ENCODE data around the gene NIP7.
"Not testable (repeated sequence)": the region's sequence is repeated elsewhere in the genome, so short reads cannot be mapped to it uniquely, and the experiment has no call there.

NIP7 gene

DNA sequence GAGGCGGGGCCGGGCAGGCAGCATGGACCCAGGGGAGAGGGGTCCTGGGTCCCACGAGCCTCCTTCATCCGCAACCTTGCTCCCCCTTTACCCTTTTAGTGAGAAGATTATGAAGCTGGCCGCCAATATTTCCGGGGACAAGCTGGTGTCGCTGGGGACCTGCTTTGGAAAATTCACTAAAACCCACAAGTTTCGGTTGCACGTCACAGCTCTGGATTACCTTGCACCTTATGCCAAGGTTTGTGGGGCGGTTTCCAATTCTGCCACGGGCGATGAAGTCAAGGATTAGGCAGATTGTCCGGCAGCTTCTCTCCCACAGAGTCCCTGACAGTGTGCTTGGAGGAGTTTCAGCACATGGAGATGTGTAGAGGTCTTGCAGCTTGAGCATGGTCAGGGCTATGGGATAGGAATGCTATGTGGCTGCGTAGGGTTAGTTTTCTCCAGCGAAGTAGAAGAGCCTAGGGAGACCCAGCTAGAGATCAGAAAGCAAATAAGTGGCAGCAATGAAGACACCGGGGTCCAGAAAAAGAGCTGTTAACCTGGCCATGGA lies 598 bp downstream of the NIP7 start:
- in situ Hi-C loops (cut with MboI; ENCODE audit: low sequenced_read_pairs), result no loop called here

DNA sequence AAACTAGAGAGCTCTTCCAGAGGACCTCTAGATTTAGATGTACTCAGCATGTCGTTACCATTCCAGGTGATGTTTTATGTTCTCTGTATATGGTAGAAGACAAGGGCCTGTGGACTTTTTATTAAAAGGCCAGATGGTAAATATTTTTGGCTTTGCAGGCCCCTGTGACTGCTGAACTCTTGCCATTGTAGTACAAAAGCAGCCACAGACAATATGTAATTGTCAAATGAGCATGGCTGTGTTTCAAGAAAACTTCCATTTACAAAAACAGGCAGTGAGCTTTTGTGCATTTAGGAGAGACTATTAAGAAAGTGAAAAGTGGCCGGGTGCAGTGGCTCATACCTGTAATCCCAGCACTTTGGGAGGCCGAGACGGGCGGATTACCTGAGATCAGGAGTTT lies 4.6 kb downstream of the NIP7 start:
- in situ Hi-C loops (cut with MboI; ENCODE audit: low sequenced_read_pairs), result no loop called here

- in situ Hi-C loops (cut with MboI; ENCODE audit: low sequenced_read_pairs), result no loop called here
Observed at GRCh38 chr16:69345923-69346322, 6.4 kb downstream of the NIP7 start.

GRCh38 chr16:69346683-69347082 lies 7.1 kb downstream of the NIP7 start:
- in situ Hi-C loops (cut with MboI; ENCODE audit: low sequenced_read_pairs), result no loop called here

- in situ Hi-C loops (cut with MboI; ENCODE audit: low sequenced_read_pairs), result no loop called here
Observed at GRCh38 chr16:69348222-69348621, 8.7 kb downstream of the NIP7 start.

DNA sequence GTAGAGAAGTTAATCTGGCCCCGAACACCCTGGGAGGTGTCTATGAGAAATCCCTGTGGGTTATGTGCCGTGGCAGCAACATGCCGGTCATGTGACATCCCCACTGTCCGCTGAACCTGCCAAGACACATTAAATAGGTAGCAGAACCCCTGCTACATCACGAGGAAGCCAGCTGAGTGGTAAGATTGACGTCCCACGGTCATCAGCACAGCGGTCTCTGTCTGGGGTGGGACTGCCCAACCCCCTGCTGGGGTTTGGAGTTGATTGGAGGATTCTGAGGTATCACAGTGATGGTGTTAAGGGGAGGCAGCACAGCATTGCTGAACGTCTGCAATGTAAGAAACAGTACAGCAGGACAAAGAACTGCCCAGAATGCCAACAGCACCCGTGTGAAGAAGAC lies 10.0 kb downstream of the NIP7 start:
- in situ Hi-C loops (cut with MboI; ENCODE audit: low sequenced_read_pairs), result no loop called here

GRCh38 chr16:69350536-69351133 lies 11.1 kb downstream of the NIP7 start:
- in situ Hi-C loops (cut with MboI; ENCODE audit: low sequenced_read_pairs), result no loop called here

DNA sequence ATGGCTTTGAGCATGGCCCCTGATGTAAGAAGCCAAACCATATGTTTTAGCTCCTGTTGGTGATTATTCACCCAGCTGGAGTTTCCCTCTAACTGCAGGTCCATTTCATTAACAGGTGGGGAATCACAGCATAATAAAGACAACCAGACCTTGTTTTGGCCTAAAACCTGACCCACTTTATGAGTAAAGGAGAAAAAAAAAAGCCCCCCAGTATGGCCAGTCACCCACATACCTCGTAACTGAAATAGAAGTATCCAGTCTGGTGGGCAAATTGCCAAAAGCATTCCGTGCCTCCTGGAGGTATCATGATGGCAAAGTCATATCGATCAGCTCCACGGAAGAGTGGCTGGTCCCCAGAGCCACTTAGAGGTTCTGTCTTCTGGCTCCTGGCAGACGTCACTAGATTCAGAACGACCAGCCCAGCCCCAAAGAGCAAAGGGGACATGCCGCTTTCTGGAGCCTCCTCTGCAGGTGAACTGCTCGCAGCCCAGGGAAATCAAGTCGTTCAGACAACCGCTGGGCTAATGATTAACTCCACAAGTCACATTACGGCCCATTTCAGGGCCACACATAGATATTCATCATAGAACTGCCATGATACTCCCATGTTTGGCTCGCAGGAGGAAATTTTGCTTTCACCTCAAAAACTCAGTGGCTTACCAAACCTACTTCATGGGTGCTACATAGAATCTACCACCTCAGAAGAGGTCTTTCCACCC lies 11.9 kb downstream of the NIP7 start, which contains the start of gene TMED6:
Gene TMED6 (minus strand): TSS at position 478 of the 719 bp plus-strand sequence. CDS start 33 bp downstream, at position 445.
- in situ Hi-C loops (cut with MboI; ENCODE audit: low sequenced_read_pairs), result no loop called here

GRCh38 chr16:69360070-69360469 lies 20.5 kb downstream of the NIP7 start:
- in situ Hi-C loops (cut with MboI; ENCODE audit: low sequenced_read_pairs), result not testable (repeated sequence)

GRCh38 chr16:69363281-69363717 lies 23.7 kb downstream of the NIP7 start:
- in situ Hi-C loops (cut with MboI; ENCODE audit: low sequenced_read_pairs), result no loop called here

- in situ Hi-C loops (cut with MboI; ENCODE audit: low sequenced_read_pairs), result no loop called here
Observed at GRCh38 chr16:69364088-69364487, 24.5 kb downstream of the NIP7 start.

GRCh38 chr16:69365901-69366300 lies 26.3 kb downstream of the NIP7 start:
- in situ Hi-C loops (cut with MboI; ENCODE audit: low sequenced_read_pairs), result no loop called here

DNA sequence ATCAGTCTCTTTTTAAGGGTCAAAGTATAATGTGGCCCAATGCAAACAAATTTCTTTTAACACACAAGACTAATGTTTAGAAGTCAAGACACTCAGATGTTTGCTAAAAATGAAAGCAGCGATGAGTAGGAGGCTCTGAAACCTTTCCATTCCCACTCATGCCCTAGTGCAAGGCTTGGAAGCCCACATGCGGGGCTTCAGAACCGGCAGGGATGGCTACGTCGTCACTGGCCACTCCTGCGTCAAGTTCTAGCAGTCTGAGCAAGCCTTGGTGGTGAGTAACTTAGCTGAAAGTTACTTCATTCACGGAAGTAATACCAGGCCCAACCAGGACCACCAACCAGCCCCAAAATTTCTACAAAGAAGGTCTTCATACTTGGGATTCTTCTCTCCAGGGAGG lies 26.9 kb downstream of the NIP7 start:
- in situ Hi-C loops (cut with MboI; ENCODE audit: low sequenced_read_pairs), result no loop called here

DNA sequence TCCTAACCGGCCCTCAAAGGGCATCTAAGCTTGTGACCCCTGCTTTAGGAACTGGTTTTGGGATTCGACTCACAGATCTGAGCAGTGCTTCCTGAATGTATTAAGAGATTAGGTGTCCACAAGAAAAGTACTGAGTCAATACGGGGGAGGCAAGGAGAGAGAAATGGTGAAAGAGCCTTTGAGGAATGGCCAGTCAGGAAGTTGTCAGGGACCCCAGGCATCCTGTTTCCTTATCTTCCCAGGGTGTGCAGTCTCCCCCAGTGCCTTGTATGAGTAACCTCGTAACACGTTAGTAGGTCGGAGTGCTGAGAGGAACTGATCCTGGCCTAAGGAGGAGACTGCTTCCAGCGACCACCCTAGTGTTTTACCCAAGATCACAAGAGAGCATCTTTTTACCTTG lies 28.4 kb downstream of the NIP7 start:
- in situ Hi-C loops (cut with MboI; ENCODE audit: low sequenced_read_pairs), result no loop called here

- in situ Hi-C loops (cut with MboI; ENCODE audit: low sequenced_read_pairs), result no loop called here
Observed at GRCh38 chr16:69368866-69369265, 29.3 kb downstream of the NIP7 start.

DNA sequence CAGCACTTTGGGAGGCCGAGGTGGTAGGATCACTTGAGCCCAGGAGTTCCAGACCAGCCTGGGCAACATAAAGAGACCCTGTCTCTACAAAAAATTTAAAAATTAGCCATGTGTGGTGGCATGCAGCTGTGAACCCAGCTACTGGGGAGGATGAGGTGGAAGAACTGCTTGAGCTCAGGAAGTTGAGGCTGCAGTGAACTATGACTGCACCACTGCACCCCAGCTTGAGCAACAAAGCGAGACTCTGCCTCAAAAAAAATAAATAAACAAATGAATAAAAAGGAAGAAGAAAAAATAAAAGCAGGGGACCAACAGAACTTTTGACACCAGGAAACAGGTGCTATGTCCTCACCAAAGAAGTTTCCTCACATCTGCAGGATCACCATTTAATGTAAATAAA lies 32.0 kb downstream of the NIP7 start:
- in situ Hi-C loops (cut with MboI; ENCODE audit: low sequenced_read_pairs), result no loop called here

DNA sequence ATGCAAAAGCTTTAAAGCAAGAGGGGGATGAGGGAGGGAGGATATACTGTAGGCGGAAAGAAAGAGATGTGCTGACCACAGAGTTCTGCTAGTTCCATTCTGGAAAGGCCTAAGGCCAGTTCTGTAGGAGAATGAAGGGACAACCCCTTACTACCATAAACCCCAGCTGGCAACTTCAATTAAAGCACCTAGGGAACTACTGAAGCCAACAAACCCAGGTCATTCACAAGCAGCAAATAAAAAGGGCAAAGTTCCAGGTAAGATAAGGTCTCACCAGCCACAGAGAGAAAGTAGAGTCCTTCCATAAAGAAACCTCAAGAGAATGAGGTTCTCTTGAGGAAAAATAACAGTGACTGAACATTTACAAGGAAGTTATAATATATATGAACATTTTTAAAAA lies 33.4 kb downstream of the NIP7 start:
- in situ Hi-C loops (cut with MboI; ENCODE audit: low sequenced_read_pairs), result no loop called here

DNA sequence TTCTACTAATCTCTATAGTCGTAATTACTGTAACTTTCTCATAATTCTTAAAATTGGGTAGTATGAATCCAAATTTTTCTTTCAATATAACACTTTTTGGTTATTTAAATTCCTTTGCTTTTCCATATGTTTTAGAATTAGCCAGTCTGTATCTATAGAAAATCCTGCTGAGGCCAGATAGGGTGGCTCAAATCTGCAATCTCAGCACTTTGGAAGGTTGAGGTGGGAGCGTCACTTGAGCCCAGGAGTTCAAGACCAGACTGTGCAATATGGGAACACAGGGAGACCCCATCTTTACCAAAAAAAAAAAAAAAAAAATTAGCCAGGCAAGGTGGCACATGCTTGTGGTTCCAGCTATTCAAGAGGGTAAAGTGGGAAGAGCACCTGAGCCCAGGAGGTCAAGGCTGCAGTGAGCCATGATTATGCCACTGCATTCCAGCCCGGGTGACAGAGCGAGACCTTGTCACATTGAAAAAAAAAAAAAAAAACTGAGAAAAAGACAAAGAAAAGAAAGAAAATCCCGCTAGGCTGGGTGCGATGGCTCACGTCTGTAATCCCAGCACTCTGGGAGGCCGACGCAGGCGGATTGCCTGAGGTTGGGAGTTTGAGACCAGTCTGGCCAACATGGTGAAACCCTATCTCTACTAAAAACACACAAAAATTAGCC lies 37.0 kb downstream of the NIP7 start:
- in situ Hi-C loops (cut with MboI; ENCODE audit: low sequenced_read_pairs), result no loop called here

DNA sequence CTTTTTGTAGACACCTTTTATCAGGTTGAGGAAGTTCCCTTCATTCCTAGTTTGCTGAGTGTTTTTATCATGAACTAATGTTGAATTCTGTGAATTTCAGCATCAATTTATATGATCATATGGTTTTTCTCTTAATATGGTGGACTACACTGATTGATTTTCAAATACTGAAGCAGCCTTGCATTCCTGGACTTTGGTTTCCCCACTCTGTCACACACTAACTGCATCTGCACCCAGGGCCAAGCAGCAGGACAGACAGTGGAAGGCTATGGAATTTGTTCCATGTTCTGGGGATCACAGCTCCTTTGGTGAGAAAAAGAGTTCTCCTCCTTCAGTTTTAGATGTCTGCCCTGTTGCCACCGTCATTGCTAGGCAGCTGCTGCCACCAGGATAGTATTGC lies 38.5 kb downstream of the NIP7 start:
- in situ Hi-C loops (cut with MboI; ENCODE audit: low sequenced_read_pairs), result no loop called here

DNA sequence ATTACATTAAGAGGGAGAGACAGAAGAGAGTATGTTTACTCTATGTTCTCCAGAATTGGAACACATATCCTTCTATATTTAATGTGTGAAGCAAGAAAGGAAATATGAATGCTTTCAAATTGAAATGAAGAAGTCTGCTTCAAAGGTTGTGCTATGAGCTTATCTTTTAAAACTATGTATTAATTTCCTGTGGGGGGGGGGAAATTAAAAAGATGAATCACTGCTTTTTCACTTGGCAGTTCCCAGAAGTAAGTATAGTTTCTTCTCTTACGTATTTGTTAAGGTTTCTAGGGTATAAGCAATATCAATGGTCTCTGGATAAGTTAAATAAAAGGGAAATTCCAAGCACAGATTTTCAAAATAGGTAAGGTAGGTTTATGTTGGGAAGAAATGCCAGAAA lies 39.2 kb downstream of the NIP7 start:
- in situ Hi-C loops (cut with MboI; ENCODE audit: low sequenced_read_pairs), result no loop called here

GRCh38 chr16:69381231-69381630 lies 41.7 kb downstream of the NIP7 start:
- in situ Hi-C loops (cut with MboI; ENCODE audit: low sequenced_read_pairs), result no loop called here

DNA sequence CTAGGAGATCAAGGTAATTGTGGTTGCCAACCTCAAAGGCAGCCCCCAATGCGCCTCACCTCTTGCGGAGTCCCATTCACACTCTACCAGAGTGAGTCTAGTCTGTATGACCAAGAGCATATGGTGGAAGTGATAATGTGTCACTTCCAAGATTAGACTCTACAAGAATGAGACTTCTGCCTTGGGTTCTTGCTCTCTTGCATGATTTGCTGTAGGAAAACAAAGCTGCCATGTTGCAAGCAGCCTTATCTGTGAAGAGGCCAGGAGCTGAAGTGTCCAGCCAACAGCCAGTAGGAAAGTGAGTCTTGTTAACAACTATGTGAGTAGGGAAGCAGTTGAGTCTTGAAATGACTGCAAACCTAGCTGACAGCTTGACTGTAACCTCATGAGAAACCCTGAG lies 42.8 kb downstream of the NIP7 start:
- in situ Hi-C loops (cut with MboI; ENCODE audit: low sequenced_read_pairs), result no loop called here
